GM18507 (cell line): ENCODE results near the gene LRRC26.
"Not testable (repeated sequence)": the region's sequence is repeated elsewhere in the genome, so short reads cannot be mapped to it uniquely, and the experiment has no call there.

Source experiments
- DNase-seq: peaks from one replicate; pipeline ENCODE4 v3.0.0; 2011; ENCODE audit warnings: low read depth; ENCODE audit not compliant: insufficient read length; ENCODE audit errors: extremely low spot score
- FAIRE-seq: peaks from 2 replicates; lab custom pipeline; 2011; peaks lifted over from hg19 to GRCh38; lab: Jason Lieb, UNC

The LRRC26 gene

GRCh38 chr9:137123952-137124462, 45.8 kb downstream of the LRRC26 start:
- DNase-seq, FAIRE-seq: not testable (repeated sequence)

DNA sequence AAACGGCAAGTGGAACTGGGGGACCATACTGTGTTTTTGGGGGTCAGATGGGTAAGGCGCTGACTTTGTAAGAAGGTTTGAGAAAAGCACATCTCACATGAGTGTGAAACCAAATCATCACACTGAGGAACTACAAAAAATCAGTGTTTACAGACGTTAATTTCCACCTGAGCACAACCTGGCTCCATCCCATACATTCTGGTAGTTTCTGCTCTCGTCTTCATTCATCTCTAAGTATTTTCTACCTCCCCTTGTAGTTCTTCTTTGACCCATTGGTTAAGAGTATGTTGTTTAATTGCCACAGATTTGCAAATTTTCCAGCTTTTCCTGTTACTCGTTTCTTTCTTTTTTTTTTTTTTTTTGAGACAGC, 46.4 kb downstream of the LRRC26 start:
- no peak for DNase-seq
- peak; percentile 66 for FAIRE-seq

DNA sequence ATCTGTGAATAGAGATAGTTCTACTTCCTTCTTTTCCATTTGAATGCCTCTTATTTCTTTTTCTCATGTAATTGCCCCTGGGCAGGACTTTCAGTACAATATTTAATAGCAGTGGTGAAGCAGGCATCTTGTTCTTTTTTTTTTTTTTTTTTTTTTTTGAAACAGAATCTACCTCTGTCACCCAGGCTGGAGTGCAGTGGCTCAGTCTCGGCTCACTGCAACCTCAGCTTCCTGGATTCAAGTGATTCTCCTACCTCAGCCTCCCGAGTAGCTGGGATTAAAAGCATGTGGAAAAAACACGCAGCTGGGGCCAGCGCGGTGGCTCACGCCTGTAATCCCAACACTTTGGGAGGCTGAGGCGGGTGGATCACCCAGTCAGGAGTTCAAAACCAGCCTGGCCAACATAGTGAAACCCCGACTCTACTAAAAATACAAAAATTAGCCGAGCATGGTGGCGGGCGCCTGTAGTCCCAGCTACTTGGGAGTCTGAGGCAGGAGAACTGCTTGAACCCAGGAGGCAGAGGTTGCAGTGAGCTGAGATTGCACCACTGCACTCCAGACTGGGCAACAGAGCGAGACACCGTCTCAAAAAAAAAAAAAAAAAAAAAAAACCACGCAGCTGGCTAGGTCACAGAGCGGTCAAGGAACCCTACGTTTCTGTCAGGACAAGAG, 46.9 kb downstream of the LRRC26 start:
- FAIRE-seq, result not testable (repeated sequence)

GRCh38 chr9:137121927-137122795, 47.7 kb downstream of the LRRC26 start:
- FAIRE-seq, result not testable (repeated sequence)

More for the DNA sequence above, 46.9 kb downstream of the LRRC26 start:
- not testable (repeated sequence) for DNase-seq

More at GRCh38 chr9:137121927-137122795, 47.7 kb downstream of the LRRC26 start:
- not testable (repeated sequence) for DNase-seq
